HG03439 (cell line): ENCODE results near the gene ULK4.

Experiments
- ATAC-seq: cut with Tn5 transposase; IDR thresholded peaks from one replicate; pipeline ENCODE4 v1.9.1; 2021; ENCODE audit warnings: mild to moderate bottlenecking, moderate library complexity; ENCODE audit not compliant: unreplicated experiment

ULK4 gene

DNA sequence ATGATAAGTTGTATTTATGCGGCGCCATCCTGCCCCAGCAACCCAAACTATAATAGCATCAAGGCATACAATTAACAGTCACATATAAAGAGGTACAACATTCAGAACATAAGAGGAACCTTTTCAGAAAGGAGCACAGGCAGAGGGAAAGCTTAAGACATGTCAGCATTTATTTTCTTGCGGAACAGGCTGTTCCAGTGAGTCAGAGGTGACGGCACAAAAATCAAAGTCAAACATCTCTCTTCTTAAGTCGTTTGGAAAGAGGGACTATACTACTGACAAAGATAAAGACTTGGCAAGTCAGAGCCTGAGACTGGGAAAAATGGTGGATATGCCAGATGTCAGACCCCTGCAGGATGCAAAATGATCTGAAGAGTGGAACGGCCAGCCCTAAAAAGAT is 634.2 kb downstream of the ULK4 start:
- ATAC-seq = no peak

DNA sequence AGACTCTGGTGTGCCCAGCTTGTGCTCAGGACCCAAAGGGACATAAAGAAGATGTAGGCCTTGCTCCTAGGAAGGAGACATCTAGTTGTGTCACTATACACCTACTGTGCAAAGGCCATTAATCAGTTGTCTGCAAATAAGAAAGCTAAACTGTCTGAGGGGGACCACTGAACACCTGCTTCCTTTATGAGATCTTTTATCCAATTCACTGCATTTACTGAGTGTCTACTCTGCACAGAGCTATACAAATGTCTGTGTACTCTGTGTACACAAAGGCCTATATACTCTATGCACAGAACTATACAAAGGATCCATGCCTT is 637.8 kb downstream of the ULK4 start:
- ATAC-seq = no peak

DNA sequence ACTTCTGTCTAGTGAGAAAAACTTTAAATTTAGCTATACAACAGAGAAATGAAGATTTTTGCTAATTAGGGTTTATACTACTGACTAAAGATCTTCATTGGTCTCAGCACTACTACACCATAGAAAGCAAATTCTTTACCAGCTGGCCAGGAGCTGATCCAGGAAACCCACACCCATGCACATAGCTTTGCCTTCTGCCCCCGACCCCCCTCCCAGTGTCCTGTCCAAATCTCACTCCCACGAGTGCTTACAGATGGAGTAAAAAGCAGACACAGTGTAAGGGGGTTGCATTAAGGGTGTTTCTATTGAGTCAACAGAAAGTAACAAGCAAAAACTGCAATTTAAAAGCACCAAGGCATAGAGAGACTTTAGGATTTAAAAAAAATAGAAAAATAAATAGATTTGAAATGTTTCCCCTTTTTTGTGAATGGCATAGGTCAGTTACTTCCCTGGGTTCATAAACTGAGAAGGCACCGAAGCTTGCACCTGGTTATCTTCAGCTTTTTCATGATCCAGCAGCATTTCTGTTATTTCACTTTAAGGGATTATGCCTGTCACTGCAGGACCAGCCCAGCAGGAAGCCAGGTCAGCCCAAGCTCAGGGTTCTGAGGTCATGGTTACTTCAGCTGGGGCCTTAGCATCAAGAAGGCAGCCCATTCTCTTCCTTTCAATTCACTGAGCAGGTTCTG is 638.3 kb downstream of the ULK4 start:
- ATAC-seq = no peak

DNA sequence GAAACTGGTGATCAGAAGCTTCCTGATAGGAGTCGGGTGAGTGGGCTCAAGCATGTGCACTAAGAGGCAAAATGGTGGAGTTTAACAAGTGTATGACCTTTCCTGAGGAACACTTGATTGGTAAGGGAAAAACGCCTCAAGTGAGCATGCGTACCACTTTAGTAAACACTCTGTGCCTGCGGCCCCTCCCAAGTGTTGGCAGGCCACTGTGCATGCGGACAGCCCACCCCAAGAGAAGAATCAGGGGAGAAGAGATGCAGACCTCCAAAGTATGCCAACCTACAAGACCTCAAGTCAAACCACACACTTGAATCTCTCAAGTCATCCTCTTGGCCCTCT is 640.3 kb downstream of the ULK4 start:
- no peak for ATAC-seq

DNA sequence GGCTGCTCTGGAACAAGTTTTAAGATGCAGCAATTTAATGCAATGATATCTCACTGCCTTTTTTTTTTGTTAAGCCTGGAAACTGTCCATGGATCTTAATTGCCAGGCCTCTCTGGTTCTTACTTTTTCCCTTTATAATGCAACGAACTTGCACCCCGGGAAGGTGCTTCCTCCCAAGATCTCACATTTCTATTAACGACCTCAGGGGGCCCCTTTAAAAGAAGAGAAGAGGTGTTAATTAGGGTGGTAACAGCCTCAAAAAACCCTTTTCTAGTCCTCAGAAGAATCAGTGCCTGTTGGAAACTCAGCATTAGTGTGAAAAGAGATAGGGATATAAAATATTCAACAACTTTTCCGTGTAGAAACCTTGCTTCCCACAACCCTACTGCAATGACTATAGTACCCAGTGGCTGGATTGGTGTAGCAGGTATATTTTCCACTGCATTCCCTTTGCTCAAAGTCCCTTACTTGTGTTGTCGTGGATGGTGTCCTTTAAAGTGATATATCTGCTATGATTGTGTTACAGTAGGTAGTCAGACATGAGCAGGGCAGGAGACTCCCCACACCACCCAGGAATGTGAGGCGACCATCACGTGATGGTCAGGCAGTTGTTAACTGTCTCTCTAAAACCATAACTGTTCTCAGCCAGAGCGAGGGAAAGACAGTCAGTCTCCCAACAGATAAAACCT is 640.8 kb downstream of the ULK4 start:
- ATAC-seq = no peak

DNA sequence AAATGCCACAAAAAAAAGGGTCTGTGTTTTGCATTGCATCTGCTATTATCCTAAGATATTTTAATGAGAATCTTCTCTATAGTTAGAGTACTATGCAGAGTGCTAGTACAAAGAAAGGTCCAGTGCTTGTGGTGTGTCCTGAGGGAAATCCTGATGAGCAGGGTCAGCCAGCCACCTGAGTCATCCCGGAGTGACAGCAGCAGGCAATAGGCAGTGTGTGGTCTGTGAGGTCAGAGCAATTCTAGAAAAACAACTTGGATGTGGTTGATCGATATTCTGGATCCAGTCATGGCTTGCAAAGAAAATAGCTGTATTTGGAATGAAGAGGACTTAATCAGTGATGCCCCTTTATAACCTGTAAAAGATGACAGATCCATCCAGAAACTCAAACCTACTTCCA is 643.4 kb downstream of the ULK4 start:
- ATAC-seq = no peak

DNA sequence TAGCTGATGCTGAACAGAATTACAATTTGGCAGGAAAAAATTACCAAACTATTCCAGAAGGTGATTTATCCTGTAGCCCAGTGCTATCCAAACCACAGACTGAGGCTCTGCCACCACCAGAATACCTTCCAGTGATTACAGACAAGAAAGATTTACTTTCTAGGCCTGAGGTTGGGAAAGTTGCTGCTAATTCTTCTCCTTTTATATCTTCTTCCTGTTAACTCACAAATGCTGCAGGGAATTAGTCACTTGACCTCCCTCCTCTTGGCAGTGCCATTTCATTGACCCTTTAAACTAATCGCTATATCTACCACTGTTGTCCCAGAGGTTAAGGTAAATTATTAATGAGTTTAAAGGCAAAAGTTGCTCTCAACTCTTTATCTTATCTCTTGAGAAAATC is 644.2 kb downstream of the ULK4 start:
- no peak for ATAC-seq

DNA sequence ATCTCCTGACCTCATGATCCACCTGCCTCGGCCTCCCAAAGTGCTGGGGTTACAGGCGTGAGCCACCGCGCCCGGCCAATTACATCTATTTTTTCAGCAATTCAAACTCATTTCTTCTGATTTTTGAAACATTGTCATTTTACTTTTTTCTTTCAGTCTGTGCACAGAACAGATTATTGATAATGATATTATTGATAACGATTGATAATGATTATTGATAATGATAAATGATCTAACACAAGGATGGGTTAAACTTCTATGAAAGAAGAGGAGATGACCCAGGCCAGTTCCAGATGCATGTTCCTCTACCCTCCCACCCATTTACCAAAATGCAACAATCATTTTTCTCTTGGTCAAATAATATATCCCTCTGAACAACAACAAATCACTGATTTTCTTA is 644.6 kb downstream of the ULK4 start:
- no peak for ATAC-seq

DNA sequence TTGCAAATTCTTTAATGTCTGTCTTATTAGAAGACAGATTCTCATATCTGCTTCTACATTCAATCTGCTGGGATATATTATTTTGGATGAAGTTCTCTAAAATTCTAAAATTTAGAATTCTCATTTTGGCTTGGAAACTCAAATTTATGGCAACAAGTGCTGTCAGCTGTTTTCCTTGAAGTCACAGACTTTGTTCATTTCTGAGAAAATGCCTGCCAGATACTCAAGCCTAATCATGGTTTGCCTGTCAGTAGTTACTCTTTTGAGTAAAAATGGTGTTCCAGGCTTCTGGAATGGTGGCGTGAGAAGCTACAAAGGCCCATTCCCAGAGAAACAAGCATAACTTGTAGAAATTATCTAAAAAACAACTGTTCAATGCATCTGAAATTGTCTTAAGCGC is 646.8 kb downstream of the ULK4 start:
- no peak for ATAC-seq

DNA sequence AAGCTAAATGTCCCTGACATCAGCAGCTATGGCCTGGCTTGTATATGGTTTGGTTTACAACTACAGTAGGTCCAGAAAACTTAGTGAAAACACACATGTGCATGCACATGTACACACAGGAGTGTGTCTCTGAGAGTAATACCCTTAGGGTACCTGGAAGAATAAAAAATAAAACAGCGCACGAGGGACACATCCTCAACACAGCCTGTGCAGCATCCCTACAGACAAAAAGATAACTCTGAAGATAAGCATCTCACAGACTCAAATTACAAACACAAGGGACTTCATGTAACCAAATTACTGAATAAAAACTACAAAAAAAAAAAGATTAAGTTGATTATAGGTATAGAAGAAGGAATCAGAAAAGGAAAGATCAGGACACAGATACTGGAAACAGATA is 653.8 kb downstream of the ULK4 start:
- ATAC-seq = no peak

DNA sequence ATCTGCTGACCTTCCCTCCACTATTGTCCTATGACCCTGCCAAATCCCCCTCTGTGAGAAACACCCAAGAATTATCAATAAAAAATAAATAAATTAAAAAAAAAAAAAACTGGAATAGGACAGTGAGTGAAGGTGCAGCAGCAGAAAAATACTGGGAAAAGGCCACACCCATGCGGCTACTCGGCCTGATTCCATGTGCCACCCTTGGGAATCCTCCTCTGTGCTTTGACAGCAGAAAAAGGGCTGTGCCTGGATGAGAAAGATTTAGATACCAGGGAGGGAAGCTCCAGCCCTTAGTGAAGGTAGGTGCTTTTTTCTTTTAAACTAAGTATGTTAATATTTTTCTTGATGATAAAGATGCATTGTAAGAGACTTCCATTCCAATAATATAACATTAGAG is 654.8 kb downstream of the ULK4 start:
- no peak for ATAC-seq

DNA sequence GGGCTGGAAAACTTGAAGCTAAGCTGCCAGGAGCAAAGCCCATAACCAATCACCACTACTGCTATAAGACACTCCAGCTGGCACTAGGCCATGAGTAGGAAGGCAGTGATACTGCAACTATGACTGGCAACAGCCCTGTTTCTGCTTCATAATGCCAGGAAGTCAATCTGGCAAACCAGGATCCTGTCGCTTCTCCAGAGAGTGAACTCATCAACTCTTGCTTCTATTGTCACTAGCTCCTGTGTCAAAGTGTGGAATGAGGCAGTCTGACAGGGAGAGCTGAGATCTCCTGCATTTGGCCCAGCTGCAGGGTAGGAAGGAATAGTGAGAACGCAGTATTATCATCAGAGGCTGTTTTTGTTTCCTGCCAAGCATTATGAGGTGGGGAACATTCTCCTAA is 657.3 kb downstream of the ULK4 start:
- ATAC-seq = no peak

DNA sequence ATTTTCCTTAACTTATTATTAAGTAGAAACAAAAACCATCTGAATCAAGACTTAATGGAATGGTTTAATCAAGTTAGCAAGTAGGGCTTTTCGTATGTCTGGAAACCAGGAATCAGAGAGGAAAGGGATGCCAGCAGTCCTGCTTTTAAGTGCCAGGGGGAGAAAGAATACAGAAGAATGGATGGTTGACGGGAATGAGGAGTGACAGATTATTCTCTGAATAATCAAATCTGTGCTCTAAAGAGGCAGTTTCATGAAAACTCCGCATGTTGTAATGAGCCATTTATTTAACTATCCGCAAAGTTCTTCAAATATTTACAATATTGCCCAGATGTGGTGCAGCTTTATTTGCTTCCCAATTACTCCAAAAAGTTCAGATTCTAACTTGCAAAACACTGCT is 659.6 kb downstream of the ULK4 start:
- no peak for ATAC-seq

DNA sequence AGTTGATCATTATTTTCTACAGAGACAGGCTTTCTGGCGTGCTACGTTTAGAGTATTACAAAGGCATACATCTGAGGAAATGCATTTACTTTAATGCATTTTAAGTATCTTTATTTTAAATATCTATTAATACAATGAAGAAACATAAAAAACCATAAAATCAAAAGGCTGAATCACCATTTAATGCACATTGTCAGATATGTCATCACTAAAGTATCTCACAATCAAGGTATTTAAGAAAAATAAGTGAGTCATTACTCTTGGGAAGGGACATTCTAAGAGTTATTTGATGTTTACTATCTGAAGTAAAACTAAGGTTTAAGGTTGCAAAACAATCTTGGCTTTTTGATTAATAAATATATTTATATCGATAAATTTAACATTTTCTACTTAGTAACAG is 660.4 kb downstream of the ULK4 start:
- no peak for ATAC-seq

DNA sequence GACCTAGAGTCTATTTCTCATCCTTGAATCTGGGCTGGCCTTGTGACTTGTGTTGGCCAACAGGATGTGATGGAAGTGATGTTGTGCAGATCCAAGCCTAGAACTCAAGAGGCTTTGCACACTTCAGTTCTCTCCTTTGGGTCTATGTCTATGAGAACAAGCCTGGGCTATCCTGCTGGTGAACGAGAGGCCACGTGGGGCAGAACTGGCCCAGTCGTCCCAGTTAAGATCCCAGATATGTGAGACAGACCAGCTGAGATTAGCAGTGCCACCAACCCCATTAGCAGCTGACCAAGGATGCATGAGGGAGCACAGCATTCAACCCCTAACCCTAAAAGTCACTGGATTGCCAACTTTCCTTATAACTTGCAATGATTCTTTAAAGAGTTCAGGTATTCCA is 662.9 kb downstream of the ULK4 start:
- no peak for ATAC-seq

DNA sequence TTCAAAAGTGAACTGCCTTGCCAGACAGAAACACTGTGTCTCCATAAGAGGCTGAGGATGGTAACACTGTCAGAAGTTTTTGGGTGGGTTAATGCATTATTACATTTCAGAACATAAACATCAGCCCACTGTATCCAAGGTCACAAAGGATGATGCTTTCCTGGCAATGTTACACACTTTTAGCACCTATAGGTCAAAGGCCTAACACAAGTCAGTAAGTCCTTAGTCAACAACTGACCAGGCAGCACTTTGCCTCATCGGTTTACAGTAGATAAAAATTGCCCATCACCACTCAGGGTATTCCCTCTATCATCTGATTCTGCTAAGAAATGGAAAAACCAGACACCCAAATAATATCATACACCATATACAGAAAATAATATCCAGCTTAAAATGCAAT is 664.2 kb downstream of the ULK4 start:
- no peak for ATAC-seq

DNA sequence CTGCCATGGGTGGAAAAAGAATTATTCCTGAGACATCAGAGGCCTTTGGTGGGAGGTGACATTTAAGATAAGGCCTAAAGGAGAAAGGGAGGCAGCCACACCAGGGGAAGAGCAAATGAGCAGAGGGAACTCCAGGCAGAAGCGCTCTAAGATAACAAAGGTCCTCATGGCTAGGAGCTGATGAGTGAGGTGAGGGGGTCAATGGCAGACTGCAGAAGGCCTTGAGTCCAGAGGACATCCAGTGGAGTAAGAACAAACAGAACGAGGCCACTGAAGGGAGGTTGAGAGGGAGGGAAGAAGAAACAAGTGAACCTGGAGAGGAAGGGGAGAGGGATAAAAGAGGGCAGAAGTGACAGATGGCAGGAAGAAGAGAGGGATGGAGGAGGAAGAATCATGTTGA is 665.3 kb downstream of the ULK4 start:
- ATAC-seq = no peak

DNA sequence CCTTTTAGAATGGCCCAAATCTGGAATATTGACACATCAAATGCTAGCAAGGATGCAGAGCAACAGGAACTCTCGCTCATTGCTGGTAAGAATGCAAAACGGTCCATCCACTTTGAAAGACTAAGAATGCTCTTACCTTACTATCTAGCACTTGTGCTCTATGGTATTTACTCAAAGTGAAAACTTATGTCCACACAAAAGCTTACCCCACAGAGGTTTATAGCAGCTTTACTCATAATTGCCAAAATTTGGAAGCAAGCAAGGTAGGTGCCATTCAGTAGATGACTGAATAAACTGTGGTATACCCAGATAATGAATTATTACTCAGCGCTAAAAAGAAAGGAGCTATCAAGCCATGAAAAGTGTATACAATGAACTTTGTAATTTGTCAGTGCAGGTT is 666.2 kb downstream of the ULK4 start:
- ATAC-seq = no peak

DNA sequence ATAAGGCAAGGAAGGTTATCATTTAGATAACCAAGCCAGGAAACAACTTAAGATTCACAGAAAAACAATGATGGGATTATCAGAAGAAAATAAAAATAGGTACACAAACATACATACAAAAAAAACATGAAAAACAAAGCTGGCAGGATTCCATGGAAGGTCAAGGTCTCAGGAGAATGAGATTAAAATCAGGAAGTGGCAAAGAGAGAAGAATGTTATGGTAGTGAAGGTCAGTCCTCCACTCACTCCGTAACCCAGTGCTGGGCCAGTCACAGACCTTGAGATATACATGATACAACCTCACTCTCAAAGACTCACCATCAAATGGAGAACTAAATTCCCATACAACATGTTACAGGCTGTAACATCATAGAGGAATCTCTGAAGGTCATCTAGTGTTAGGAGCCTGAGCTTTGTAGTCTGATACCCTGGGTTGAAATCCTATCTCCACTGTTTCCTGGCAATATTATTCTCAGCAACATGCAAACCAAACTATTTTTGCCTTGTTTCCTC is 668.7 kb downstream of the ULK4 start:
- no peak for ATAC-seq

DNA sequence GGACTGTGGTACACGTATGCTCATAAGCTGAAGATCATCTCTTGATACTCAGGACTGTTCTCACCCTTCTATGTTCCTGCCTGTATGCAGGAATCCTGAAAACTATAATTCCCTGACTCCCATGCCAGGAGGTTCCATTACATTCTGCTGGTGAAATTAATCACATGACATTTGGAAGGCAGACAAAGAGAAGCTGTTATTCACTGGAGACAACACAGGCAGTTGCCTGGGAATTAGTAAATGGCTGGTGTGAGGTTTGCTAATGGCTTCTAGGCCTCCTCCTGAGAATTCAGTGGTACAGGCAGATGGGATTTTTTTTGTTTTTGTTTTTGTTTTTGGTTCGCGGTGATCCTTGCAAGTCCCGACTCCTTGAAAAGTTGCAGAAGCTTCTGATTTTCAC is 671.2 kb downstream of the ULK4 start:
- ATAC-seq = no peak

DNA sequence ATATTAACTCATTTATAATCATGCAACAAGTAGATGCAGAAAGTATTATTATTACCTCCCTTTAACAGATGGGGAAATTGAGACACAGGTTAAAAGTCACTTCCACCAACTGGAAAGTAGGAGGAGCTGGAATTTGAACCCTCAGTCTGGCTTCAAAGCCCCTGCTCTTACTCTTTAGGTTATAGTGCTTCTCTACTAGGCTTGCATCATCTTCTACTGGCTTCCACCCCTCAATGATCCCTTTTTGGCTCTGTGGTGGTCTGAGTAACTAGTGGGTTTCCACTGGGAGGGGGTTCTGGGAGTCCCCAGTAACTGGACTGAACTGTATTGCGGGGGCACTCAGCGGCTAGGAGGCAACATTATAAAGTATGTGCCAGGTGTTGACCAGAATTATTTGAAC is 671.6 kb downstream of the ULK4 start:
- no peak for ATAC-seq

DNA sequence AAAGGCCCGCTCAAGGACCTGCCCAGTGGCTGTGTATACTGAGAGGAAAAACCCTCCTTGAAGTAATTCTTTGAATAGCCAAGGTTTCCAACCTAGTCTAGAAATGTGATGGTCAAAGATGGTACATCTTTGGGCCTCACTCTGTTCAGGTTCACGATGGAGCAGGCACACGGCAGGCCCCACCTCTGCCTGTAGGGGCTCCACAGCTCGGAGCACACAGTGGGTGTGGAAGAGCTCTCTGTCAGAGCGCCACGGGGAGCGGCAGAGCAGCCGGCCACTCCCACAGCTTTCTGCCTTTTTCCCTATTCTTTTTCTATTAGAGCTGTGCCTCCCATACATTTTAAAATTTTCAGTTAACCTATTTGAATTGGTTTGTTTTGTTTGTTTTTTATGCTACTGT is 673.1 kb downstream of the ULK4 start:
- no peak for ATAC-seq

DNA sequence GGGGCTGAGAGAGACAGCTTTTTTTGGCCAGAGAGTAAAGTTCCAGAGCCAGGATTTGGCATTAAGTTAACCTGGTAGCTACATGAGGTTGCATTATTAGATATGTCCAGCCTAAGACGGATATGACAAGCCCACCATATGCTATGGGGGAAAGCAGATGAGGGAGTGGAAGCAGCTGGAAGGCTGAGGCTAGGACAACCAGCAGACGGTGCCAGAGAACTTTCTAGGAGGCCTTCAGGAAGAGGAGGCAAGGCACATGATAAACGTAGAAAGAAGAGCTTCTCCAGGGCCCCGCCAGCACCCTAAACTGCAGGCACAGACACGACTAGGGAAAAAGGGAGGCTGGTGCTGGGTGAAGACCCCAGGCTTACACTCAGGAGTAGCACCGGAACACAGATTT is 675.6 kb downstream of the ULK4 start:
- ATAC-seq = no peak
